Activated CD8-positive, alpha-beta memory T cell treated with anti-CD3 and anti-CD28 coated beads, Interleukin-2, amount 50 U/mL, for 1 hour (primary cell): ENCODE measurements around the gene AHRR.
A peak's percentile ranks its signal among the peaks of the same experiment; 100 is the strongest.

ENCODE experiments used
- DNase-seq: peaks from one replicate; pipeline ENCODE4 v3.0.0-alpha.2; 2020; ENCODE audit errors: extremely low read depth

AHRR gene

DNA sequence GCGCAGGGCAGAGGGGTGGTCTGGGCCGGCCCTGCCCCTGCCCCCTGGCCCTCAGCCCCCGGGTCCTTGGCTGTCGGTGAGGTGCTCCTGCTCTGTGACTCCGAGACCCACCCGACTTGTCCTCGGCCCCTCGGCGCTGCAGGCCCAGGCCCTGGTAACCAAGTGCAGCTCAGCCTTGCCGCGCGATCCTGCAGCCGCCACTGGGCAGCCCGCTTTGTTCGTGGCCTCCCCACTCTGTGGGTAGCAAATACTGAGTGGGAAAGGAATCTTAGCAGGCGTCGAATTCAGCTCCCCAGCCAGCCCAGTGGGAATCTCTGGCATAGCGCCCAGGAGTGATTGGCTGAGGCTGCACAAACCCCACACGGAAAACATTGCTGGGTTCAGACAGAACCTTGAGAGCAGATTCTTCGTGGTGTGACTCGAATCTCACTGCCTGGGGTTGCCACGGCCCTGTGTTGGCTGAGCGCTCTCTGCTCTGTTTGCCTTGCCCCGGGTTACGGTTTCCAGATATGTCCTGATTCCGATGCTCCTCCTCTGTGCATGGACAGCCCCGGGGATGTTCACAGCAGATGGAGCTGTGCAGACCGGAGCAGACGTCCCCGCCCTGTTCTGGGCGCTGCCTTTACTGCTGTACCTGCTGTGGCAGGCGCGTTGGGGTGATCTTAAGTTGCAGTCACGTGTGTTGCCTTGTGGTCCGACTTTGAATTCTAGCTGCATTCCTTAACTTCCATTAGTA lies 108.1 kb downstream of the AHRR start:
- DNase-seq, result no peak

DNA sequence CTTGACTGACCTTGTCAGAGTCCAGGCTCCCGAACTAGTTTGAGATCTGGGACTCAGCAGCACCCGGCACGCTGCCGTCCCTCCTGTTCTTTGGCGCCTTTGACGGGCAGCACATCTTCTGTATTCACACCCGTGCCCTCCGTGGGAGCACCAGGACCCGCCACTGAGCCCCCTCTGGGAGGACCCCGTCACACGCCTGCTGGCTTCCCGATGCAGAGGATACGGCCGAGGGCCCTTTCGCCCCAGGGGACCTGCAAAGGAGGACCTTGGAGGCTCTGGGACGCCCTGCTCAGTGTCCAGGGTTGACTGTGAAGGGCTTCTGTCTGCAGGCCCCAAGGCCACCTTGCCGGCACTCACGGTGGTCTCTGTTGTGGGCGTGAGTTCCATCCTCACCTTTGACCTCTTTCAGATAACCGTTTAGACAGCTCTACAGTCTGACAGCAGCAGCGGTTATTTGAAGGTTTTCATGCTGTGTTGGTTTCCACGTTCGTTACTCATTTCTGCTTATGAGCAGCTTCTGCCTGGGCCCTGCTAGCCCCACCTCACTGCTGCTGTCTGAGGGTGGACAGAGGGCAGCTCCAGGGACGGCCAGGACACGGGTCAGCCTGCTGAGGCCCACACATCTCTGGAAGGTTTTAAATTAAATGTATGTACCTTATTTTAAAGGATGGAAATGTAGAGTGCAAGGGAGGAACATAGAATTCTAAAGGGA lies 108.9 kb downstream of the AHRR start:
- no peak for DNase-seq

DNA sequence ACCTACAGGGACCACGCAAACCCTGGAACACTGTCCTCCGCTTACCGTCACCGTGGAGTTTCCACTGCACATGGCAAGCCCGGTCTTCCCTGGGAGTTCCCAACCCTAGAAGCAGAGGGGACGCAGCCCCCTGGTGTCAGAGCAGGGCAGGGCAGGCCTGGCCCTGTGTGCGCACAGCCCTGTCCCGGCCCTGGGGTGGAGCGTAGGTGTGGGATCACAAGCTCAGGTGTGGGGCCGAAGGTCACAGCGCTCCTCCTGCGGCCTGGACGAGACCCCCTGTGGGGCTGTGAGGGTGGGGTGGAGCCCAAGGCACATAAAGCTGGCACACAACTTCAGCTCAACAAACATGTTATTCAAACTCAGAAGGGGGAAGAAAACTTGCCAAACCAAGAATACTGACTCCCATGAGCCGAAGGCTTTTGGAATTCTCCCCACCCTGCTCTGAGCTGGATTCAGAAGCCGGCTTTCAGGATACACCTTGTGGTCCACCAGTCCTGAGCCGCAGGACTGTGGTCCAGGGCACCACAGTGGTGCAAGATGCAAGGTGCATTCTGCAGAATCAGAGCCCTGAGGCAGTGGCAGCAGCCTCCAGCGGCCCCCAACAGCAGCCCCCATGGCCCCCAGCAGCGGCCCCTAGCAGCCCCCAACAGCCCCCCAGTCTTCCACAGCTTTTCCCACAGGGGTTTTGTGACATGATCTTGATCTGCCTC lies 109.6 kb downstream of the AHRR start:
- DNase-seq, result no peak

DNA sequence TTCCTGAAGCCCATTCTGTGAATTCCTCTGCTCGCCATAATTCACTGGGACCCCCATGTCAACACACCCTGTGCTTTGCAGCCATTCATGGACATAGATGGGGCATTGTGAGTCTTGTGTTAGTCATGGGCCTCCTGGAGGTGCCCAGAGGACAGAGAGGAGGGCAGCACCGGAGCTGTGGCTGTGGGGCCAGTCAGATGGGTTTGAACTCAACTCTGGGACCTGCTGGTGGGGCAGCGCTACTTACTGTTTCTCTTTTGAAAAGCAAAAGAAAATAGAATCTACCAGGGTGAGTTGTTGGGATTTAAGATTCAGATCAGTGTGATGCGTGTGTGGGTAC lies 110.2 kb downstream of the AHRR start:
- DNase-seq, result no peak

DNA sequence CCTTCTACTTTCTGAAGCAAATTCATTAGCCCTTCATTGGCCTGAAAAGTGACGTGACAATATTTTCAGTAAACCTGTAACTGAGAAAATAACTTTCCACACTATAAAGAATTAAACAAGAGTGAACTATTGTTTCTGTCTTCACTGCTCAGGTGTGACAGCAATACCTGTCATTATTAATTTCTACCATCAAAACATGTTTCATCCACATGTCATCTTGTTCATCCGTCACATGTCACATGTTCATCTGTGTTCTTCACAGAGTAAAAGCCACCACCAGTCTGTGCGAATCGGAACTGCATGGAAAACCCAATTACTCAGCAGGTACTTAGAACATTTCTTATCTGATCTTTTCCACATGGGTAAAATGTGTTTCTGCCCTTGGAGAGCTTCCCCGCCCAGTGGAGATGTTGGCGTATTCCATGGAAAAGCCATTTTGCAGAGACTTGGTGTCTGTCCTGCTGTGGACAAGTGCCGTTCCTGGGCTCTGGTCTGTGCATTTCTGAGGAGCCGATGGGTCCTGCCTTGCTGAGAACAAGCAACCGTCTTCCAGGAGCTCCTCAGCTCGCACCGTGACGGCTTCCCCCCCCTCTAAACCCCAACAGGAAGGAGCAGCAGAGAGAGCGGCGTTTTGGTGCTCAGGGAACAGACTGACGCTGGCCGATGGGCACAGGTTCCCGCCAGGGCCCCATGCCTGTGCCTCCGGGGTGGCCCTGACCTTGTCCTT lies 110.8 kb downstream of the AHRR start:
- no peak for DNase-seq

DNA sequence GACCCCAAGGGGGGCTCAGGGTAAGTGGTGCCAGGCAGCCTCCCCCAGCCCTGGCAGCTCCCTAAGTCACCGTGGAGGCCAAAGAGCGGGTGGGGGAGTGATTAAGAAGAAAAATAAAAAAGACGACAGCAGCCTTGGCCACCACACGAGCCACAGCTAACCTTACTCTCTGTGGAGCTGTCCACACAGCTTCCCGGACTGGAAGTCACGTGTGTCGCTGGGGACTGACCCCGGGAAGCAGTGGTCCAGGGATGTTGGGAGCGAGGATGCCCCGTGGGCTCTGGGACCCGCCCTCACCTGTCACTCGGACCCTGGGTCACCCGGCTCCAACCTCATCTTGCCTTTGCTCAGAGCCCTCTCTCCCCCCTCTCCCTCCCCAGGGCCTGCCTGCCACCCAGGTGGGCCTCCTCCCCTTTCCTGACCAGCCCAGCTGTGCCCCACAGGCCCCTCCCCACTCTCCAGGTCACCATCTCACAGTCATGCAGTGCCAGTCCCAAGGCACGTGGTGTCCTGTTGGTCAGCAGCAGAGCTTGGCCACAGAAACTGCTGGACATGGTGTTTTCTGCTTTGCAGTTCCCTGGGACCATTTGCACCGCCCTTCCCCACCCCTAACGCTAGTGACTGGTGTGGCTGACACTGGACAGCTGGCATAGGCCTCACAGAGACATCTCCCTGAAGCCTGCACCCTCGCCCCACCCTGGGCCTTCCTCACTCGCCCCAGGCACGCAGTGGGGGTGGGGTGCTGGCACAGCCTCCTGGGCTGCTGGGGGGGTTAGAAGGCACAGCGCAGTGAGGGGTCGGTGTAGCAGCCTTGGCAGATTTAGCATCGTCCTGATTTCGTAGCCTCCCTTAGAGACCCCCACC lies 111.6 kb downstream of the AHRR start:
- DNase-seq, result no peak

DNA sequence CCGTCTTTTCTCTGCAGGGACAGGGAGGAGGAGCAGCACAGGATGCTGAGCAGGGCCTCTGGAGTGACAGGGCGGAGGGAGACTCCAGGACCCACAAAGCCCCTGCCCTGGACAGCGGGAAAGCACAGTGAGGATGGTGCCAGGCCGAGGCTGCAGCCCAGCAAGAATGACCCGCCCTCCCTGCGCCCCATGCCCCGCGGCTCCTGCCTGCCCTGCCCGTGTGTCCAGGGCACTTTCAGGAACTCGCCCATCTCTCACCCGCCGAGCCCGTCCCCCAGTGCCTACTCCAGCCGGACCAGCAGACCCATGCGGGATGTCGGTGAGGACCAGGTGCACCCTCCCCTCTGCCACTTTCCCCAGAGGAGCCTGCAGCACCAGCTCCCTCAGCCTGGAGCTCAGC lies 112.3 kb downstream of the AHRR start:
- DNase-seq, result no peak

DNA sequence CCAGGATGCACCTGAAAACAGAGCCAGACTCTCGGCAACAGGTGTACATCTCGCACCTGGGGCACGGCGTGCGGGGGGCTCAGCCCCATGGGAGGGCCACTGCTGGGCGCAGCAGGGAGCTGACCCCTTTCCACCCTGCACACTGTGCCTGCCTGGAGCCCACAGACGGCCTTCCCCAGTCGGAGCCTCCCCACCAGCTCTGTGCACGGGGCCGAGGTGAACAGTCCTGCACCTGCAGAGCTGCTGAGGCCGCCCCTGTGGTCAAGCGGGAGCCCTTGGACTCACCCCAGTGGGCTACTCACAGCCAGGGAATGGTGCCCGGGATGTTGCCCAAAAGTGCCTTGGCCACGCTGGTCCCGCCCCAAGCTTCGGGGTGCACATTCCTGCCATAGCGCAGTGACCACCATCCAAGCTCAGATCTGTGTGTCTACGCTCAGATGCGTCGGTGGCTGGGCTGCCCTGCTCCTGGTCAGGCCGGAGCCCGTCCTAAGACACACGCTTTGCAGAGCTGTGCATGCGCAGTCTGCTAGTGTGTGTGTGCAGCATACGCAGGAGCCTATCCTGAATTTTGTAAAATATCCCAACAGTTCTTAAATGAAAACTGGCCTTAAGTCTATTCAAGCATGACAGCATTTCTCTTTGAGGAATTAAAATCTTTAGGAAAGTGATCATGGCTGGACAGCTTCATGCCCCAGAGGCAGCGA lies 113.1 kb downstream of the AHRR start:
- DNase-seq, result no peak

DNA sequence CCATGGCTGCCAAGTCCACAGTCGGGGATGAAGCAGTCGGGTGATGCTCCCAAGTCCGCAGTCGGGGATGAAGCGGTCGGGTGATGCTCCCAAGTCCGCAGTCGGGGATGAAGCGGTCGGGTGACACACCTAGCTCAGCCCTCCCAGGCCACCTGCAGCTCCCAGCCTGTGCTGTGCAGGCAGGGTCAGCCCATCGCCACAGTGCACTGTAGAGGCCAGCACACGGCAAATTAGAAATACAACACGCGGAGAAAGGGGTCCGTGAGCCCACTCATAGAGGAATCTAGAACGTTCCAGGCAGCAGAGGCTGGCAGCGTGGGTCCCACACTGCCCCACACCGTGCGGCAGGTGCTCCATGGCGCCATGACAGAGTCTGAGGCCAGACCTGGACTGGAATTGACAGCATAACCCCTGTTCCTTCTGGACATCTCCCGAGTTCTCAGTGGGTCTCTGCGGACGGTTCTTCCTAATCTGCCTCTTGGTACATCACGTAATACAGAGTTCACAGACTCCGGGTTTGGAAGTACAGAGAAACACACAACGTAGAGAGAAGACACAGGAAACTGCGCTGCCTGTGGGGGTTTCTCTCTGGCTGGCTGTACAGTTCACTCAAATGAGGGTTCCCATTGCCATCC lies 113.8 kb downstream of the AHRR start:
- no peak for DNase-seq

DNA sequence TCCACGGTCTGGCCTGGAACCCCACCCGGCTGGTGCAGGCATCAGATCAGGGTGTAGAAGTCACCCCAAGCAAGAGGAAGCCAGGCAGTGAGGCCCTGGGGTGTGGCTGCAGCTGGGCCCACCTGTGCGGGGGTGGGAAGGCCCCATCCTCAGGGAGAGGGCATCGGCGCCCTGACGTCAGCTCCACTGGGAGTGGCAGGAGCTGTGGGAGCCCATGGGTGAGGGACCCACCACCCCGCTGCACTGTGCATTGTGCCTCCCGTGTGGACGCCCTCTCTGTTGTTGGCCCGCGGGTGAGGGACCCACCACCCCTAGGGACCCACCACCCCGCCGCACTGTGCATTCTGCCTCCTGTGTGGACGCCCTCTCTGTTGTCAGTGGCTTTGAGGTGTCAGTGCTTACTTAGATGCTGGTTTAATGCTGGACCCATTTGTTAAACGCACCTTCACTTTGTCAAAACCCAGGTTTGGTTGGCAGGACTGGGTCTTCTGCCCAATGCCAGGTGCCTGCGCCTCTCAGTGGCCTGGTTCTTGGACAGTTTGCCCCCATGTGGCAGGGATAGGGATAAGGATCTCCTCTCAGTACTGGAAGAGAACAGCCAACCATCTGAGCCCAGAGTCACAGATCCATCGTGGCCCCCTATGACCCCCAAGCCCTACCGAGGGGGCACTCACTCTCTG lies 114.6 kb downstream of the AHRR start:
- DNase-seq, result no peak

DNA sequence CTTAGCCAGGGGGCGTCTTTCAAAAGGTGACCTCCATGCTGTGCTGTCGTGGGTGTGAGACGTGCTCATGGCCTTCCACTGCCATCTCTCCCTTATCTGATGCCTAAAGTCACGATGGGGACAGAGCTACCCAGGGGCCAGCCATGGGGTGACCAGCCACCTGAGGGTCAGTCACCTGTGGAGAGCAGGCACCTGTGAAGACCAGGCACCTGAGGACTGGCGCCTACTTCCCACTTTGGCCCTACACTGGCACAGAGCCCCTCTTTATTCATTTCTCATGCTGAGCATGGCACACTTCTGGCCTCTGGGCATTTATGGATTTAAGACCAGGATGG lies 115.1 kb downstream of the AHRR start:
- no peak for DNase-seq

DNA sequence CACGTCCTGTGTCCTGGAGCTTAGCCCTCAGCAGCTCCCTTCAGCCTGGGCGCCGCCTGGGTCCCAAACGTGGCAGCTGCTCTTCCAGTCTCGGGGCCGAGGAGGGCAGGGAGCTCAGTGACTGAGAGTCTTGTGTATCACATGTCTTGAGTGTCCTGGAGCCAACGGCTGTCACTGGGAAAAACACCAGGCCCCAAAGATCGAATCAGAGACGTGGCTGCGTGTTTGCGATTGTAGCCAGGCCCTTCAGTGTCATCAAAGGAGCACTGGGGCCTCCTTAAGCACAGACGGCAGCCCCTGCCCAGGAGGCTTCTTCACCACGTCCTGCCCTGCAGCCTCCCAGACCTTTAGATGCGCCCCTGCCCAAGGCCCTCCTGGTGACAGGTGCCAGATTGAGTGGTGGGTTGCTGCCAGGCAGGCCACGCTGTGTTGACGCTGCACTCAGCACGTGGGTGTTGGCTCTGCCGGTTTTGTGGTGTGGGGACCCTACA lies 115.8 kb downstream of the AHRR start:
- no peak for DNase-seq

DNA sequence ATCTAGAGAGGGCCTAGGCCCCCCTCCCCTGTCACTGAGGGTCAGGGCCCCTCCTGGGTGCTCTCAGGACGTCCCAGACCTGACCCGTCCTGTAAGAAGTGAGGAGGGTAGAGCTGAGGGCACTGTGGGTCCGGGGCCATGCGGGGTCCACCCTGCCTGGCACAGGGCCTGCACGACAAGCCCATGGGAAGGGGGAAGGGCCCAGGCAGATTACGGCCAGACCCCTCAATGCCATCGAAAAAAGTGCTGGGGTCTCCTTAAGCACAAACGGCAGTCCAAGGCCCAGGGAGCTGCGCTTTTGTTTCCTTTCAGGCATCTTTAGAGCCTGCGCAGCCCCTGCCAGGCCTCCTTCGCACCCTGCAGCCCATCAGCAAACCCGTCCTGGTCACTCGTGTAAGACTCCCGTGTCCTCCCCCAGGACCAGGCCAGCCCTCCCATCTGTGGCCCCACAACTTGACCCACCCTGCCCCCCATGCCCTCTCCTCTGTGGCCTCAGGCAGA lies 117.0 kb downstream of the AHRR start:
- DNase-seq, result no peak

DNA sequence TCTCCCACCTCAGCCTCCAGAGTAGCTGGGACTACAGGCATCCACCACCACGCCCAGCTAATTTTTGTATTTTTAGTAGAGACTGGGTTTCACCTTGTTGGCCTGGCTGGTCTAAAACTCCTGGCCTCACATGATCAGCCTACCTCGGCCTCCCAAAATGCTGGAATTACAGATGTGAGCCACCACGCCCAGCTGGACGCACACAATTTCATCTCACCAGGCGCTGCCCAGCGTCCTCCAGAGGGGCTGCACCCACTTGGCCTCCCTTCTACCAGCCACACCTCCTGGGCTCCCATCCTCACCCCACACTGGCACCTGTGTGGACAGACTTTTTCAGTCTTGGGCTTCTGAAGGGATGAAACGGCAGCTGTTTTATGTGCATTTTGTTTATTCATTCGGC lies 117.7 kb downstream of the AHRR start:
- DNase-seq, result no peak

DNA sequence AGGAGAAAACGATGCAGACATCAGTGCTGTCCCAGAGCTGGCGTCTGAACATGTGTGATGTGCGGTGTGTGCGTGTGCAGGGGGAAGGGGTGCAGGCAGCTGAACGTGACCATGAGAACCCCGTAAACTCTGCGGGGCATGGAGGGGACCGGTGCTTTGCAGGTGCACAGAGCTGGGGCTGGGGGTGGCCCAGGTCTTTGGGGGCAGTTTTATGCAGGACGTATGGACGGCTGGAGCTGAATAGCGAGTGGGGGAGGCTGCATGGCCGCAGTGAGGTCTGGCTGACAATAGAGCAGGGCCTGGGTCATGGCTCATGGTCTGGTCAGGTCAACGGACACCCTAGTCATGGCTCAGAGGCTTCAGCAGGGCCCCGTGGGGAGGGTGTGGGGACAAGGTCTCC lies 118.1 kb downstream of the AHRR start:
- no peak for DNase-seq

DNA sequence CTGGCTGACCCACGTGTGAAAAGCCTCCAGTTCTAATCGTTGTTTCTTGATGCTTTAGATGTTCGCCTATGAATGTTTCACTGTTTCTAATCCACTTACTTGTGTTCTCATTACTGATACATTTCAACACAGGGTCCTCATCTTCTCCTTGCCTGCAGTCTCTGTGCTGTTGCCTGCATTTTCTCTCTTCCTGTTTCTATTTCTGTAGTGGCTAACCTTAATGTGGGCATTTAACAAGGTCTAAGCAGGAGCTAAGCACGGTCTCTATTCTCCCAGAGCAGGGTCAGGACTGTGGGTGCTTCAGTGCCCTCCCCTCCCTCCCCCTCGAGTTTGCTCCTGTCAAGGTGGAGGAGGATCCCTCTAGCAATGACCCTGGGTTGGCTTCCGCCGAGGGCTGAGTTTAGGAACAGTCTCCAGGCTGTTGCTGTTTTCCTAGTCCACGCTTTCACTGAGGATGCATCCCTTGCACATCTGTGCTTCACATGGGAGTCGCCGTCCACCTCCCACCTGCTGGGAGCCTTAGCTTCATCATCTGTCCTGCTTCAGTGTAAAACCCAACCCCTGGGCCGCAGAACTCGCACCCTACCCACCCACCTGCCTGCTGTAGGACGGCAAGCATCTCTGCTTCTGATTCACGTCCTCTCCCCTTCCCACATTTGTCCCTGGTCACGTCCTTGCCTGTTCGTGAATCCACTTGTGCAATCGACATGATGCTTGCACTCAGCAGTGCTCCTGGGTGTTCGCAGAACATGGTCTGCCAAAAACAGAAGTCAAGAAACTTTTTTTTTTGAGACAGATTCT lies 119.1 kb downstream of the AHRR start:
- DNase-seq, result no peak

DNA sequence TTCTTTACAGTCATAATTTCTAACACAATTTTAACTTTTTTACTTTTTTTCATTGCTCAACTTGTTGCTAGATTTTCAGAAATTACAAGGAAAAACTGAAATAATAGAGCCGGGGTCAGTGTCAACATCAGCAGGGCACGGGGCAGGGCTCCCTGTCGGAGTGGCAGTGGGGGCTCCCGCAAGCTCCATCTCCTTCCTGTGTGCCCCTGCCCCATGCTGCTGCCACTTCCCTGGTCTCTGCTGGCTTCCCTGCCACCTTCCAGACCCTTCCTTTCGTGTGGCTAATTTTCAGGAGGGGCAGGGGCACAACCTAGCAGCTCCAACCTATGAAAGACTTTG lies 120.5 kb downstream of the AHRR start:
- no peak for DNase-seq

DNA sequence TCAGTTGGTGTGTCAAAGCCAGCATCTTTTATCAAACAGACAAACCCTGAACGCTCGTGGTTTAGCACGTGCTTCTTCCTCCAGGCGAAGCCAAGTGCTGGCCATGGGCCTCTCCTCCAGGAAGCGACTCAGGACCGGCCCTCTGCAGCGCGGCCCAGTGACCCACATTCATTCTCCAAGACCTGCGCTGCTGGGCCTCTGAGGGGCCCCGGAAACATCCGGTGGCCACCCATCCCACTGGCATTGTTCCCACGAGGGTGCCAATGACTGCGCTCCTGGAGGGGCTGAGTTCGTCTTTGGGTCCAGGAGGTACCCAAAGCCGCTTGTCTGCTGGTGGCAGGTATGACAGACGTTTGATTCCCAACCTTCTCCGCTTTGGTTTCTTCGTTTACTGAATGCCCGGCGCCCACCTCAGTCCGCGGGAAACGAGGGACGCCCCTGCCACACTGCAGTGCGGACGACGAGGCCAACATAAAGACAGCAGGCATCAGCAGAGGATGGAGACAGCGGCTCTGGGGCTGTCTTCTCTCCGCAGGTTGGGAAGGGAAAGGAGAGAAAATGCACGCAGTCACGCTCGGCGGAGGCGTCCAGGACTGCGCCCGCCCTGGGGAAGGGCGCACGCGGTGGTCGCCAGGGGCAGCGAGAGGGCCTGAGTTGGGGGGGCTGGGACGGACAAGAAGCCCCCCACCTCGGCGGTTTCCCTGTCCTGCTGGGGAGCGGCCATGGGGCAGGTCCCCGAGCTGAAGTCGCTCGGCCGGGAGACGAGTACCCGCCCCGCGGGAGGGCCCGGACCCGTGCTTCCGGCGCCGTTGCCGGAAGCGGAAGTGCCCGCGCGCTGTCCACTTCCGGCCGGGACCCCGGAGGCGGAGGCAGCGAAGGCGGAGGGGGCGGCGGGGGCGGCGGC lies 121.1 kb downstream of the AHRR start, which contains the start of gene EXOC3:
TSS of gene EXOC3 (plus strand) at position 842 of the 904 bp plus-strand sequence. CDS start 3,030 bp downstream, outside the sequence.
- DNase-seq, result peak; percentile 35
